Gastroesophageal sphincter (tissue), 3 donors: ENCODE measurements around the gene TIMP4.

Source experiments
- CTCF ChIP-seq, 4 experiments: fragments of 200-600 bp in 2 of 4; fragments of 450-650 bp in 2 of 4; sonication (generic) in 1 of 4; IDR thresholded peaks; one replicate each; pipeline ENCODE4 v1.5.1; 2017 to 2019; ENCODE audit warnings: antibody characterized with exemption in 4 of 4, mild to moderate bottlenecking in 2 of 4, moderate library complexity in 2 of 4
- POLR2A ChIP-seq, 2 donors: fragments of 450-650 bp; IDR thresholded peaks; one replicate each; pipeline ENCODE4 v1.6.1; 2017; ENCODE audit warnings: antibody characterized with exemption in 2 of 2, mild to moderate bottlenecking in 2 of 2, moderate library complexity in 1 of 2

- TF ChIP-seq CTCF (IDR thresholded peaks at IDR 0.05), result no peak
- TF ChIP-seq POLR2A (IDR thresholded peaks at IDR 0.05), result no peak
These were observed 44.5 kb downstream of the TIMP4 start for GRCh38 chr3:12114251-12114650.
